Neural crest cell (in vitro differentiated cells): ENCODE data around the gene GALT. TPM values are rescaled to one million over a fixed set of nuclear protein-coding genes. Genes with fewer than 3 reads are reported as not detected.

Experiments used
- DNase-seq: peaks from one replicate; pipeline ENCODE4 v3.0.0; 2021; ENCODE audit warnings: low read depth, mixed read lengths, low spot score
- H3K27ac Mint-ChIP-seq: one replicate; pipeline ENCODE4 v1.8.0; 2021; ENCODE audit warnings: mild to moderate bottlenecking, mixed read lengths; ENCODE audit not compliant: unreplicated experiment
- H3K27me3 Mint-ChIP-seq: 2 replicates; pipeline ENCODE4 v1.8.0; 2021; ENCODE audit warnings: low read depth, mild to moderate bottlenecking, mixed read lengths
- H3K36me3 Mint-ChIP-seq: 2 replicates; pipeline ENCODE4 v1.8.0; 2021; ENCODE audit warnings: low read depth, mild to moderate bottlenecking, mixed read lengths
- H3K4me1 Mint-ChIP-seq: 2 replicates; pipeline ENCODE4 v1.8.0; 2021; ENCODE audit warnings: mixed read lengths
- H3K4me3 Mint-ChIP-seq: one replicate; pipeline ENCODE4 v1.8.0; 2021; ENCODE audit warnings: mild to moderate bottlenecking, mixed read lengths
- H3K9me3 Mint-ChIP-seq: 2 replicates; pipeline ENCODE4 v1.8.0; 2021; ENCODE audit warnings: mixed read lengths
- total RNA-seq: library from RNA; stranded (reverse); gene quantifications from 2 replicates; pipeline ENCODE4 v1.2.1, GENCODE V29; 2021
- TF ChIP-seq, protein P1 (sequence below): fragments of 200-600 bp; sonication (generic); conservative IDR thresholded peaks from 2 replicates; pipeline ENCODE4 v1.5.0; 2021; ENCODE audit warnings: antibody characterized with exemption, mild to moderate bottlenecking

The GALT gene
- total RNA-seq, 1 donor from 2014 or later, result 51.8 TPM

DNA sequence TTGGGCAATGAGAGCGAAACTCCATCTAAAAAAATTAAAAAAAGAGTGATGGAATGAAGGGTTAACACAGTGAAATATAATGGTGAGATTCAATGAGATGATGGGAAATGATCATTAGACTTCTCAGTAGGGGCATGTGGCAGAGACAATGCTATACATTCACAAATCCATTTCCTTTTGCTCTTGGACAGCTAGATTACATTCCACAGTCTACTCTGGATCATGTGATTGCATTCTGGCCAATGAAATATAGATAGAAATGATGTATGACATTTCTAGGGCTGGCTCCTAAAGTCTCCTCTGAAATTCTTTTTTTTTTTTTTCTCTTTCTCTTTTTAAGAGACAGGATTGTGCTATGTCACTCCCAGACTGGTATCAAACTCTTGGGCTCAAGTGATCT is 3.8 kb upstream of the GALT start:
- Mint-ChIP-seq H3K27ac (no peak overlapping the region), H3K4me3 (peak overlapping the region; percentile 57), H3K36me3 (no peaks in the 10 kb centered on the region), H3K27me3 (no peaks in the 10 kb centered on the region), H3K9me3 (peaks cover 2% of the 10 kb centered on the region), H3K4me1 (peaks cover 33% of the 10 kb centered on the region)
- DNase-seq, result no peak
- TF ChIP-seq, protein P1, sequence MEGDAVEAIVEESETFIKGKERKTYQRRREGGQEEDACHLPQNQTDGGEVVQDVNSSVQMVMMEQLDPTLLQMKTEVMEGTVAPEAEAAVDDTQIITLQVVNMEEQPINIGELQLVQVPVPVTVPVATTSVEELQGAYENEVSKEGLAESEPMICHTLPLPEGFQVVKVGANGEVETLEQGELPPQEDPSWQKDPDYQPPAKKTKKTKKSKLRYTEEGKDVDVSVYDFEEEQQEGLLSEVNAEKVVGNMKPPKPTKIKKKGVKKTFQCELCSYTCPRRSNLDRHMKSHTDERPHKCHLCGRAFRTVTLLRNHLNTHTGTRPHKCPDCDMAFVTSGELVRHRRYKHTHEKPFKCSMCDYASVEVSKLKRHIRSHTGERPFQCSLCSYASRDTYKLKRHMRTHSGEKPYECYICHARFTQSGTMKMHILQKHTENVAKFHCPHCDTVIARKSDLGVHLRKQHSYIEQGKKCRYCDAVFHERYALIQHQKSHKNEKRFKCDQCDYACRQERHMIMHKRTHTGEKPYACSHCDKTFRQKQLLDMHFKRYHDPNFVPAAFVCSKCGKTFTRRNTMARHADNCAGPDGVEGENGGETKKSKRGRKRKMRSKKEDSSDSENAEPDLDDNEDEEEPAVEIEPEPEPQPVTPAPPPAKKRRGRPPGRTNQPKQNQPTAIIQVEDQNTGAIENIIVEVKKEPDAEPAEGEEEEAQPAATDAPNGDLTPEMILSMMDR, result no peak

DNA sequence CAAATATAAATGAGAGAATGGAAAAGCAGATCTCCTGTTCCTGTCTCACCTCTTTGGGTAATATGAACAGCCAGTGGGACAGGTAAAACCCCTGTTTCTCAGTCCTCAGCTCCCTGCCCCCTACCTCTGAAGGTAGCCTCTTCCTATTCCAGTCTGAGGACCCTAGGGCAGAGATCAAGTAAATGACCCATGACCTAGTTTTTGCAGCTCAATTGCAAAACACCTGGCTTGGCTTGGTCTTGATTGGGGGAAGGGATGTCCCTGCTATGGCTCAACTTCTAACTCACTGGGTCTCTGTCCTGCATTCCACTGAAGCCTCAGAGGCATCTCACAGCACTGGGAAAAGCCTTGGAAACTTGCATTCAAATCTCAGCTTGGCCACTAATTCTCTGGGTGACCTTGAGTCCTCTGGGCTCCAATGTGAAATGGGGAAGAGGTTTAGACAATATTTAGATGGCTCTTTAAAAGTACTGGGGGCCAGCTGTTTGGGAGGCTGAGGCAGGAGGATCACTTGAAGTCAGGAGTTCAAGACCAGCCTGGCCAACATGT is 1.6 kb upstream of the GALT start:
- TF ChIP-seq, protein P1, result no peak
- Mint-ChIP-seq H3K9me3 (peaks cover 2% of the 10 kb centered on the region), H3K27ac (no peak overlapping the region), H3K4me1 (peaks cover 34% of the 10 kb centered on the region), H3K27me3 (no peaks in the 10 kb centered on the region), H3K4me3 (peak overlapping the region; percentile 59), H3K36me3 (peaks cover 10% of the 10 kb centered on the region)
- no peak for DNase-seq

DNA sequence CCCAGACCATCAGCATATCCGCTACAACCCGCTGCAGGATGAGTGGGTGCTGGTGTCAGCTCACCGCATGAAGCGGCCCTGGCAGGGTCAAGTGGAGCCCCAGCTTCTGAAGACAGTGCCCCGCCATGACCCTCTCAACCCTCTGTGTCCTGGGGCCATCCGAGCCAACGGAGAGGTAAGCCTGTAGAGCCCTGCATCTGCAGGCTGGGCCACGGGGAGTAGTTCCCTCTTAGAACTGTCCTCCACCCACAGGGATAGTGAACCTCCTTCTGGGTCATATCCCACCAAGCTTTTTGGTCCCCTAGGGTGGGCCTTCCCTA is 569 bp downstream of the GALT start:
- DNase-seq, result no peak
- TF ChIP-seq, protein P1, result no peak
- Mint-ChIP-seq H3K4me1 (peaks cover 45% of the 10 kb centered on the region), H3K27ac (peak overlapping the region; percentile 35), H3K36me3 (peaks cover 10% of the 10 kb centered on the region), H3K9me3 (no peaks in the 10 kb centered on the region), H3K27me3 (no peaks in the 10 kb centered on the region), H3K4me3 (peak overlapping the region; percentile 95)

DNA sequence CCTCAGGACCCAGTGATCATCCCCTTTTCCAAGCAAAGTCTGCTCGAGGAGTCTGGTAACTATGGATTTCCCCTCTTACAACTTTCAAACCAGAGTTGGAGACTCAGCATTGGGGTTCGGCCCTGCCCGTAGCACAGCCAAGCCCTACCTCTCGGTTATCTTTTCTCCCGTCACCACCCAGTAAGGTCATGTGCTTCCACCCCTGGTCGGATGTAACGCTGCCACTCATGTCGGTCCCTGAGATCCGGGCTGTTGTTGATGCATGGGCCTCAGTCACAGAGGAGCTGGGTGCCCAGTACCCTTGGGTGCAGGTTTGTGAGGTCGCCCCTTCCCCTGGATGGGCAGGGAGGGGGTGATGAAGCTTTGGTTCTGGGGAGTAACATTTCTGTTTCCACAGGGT is 1.2 kb downstream of the GALT start:
- no peak overlapping the region for H3K27ac Mint-ChIP-seq
- peaks cover 10% of the 10 kb centered on the region for H3K36me3 Mint-ChIP-seq
- peak overlapping the region; percentile 95 for H3K4me3 Mint-ChIP-seq
- DNase-seq, result no peak
- H3K9me3 Mint-ChIP-seq, result no peaks in the 10 kb centered on the region
- peaks cover 51% of the 10 kb centered on the region for H3K4me1 Mint-ChIP-seq
- no peaks in the 10 kb centered on the region for H3K27me3 Mint-ChIP-seq
- TF ChIP-seq, protein P1, result no peak

DNA sequence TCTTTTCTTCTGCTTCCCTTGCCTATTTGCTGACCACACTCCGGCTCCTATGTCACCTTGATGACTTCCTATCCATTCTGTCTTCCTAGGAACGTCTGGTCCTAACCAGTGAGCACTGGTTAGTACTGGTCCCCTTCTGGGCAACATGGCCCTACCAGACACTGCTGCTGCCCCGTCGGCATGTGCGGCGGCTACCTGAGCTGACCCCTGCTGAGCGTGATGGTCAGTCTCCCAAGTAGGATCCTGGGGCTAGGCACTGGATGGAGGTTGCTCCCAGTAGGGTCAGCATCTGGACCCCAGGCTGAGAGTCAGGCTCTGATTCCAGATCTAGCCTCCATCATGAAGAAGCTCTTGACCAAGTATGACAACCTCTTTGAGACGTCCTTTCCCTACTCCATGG is 2.2 kb downstream of the GALT start:
- Mint-ChIP-seq H3K9me3 (no peaks in the 10 kb centered on the region), H3K36me3 (peaks cover 10% of the 10 kb centered on the region), H3K4me3 (peak overlapping the region; percentile 77), H3K4me1 (peaks cover 61% of the 10 kb centered on the region), H3K27ac (no peak overlapping the region), H3K27me3 (no peaks in the 10 kb centered on the region)
- TF ChIP-seq, protein P1, result no peak
- DNase-seq, result no peak

DNA sequence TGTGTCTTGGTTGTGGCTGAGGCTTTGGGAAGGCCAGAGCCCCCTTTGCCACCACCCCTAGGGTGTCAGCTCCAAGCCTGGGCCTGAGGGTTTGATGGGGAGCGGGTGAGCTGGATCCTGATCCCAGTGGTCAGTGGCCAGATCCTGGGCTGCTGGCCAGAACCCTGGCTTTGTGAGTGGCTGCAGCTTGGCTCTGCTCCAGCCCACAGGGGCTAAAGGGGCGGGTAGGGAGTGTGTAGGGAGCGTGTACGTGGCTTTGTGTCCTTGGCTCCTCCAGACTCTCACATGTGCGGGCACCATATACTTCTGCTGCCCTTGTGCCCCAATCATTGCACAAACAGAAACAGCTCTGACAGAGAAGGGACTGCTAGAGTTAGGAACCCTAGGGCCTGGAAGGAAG is 4.3 kb downstream of the GALT start:
- TF ChIP-seq, protein P1, result no peak
- peak overlapping the region; percentile 40 for H3K4me3 Mint-ChIP-seq
- peaks cover 67% of the 10 kb centered on the region for H3K4me1 Mint-ChIP-seq
- DNase-seq, result no peak
- no peaks in the 10 kb centered on the region for H3K9me3 Mint-ChIP-seq
- H3K36me3 Mint-ChIP-seq, result peaks cover 10% of the 10 kb centered on the region
- no peaks in the 10 kb centered on the region for H3K27me3 Mint-ChIP-seq
- no peak overlapping the region for H3K27ac Mint-ChIP-seq
